Breast epithelium (tissue), 4 donors: ENCODE measurements around the gene MRPL20. TPM values are rescaled to one million over a fixed set of nuclear protein-coding genes. Genes with fewer than 3 reads are reported as not detected.
"Not testable (repeated sequence)": the region's sequence is repeated elsewhere in the genome, so short reads cannot be mapped to it uniquely, and the experiment has no call there.

Experiments used
- DNase-seq, 2 donors: peaks; one replicate each; pipeline ENCODE4 v3.0.0-alpha.2; 2019; ENCODE audit warnings: low spot score in 2 of 2
- H3K27ac ChIP-seq, 2 donors: fragments of 200-600 bp; sonication (generic) in 1 of 2; one replicate each; pipeline ENCODE4 v1.5.1; 2016 to 2019; ENCODE audit warnings: mild to moderate bottlenecking in 1 of 2
- H3K27me3 ChIP-seq, 2 donors: fragments of 200-600 bp; sonication (generic) in 1 of 2; one replicate each; pipeline versions ENCODE4 v1.5.1 to v1.6.0; 2017 to 2019; ENCODE audit warnings: control low read depth in 1 of 2, mild to moderate bottlenecking in 1 of 2
- H3K36me3 ChIP-seq: fragments of 200-600 bp; one replicate; pipeline ENCODE4 v1.5.1; 2019
- H3K4me1 ChIP-seq, 2 donors: fragments of 200-600 bp; sonication (generic); one replicate each; pipeline ENCODE4 v1.5.1; 2016 to 2019; ENCODE audit warnings: control low read depth in 1 of 2
- H3K4me3 ChIP-seq, 3 donors: fragments of 200-600 bp; sonication (generic); 1 replicate in 2 of 3; 2 replicates in 1 of 3; pipeline ENCODE4 v1.5.1; 2016 to 2019; ENCODE audit warnings: mild to moderate bottlenecking in 3 of 3, moderate library complexity in 2 of 3
- H3K9me3 ChIP-seq, 2 donors: fragments of 200-600 bp; sonication (generic) in 1 of 2; one replicate each; pipeline ENCODE4 v1.5.1; 2016 to 2019; ENCODE audit warnings: control low read depth in 1 of 2
- CTCF ChIP-seq, 3 donors: fragments of 450-650 bp; IDR thresholded peaks; one replicate each; pipeline ENCODE4 v1.5.1; 2016 to 2017; ENCODE audit warnings: antibody characterized with exemption in 3 of 3, mild to moderate bottlenecking in 3 of 3, moderate library complexity in 3 of 3
- POLR2A ChIP-seq: fragments of 450-650 bp; IDR thresholded peaks from one replicate; pipeline ENCODE4 v1.6.1; 2016; ENCODE audit warnings: antibody characterized with exemption, mild to moderate bottlenecking, moderate library complexity
- POLR2AphosphoS5 ChIP-seq, 3 donors: sonication (generic); formaldehyde crosslinking; IDR thresholded peaks; one replicate each; pipeline ENCODE4 v1.6.1; 2017; ENCODE audit warnings: antibody characterized with exemption in 3 of 3
- intact Hi-C: fragments of 100-400 bp; cut with DNase I; formaldehyde crosslinking; loops from one replicate; pipeline ENCODE4 v1.15.1; 2023; ENCODE audit warnings: low total_unique reads
- total RNA-seq, 3 donors: library from RNA; depleted of rRNA; stranded (reverse); fragments of >200 nt; gene quantifications; one replicate each; pipeline ENCODE4 v1.1.0, GENCODE V29; 2016

The MRPL20 gene
- total RNA-seq = 100 to 1,000 TPM; 127 to 149 (median 147) TPM

- Histone ChIP-seq H3K4me3 (peak within 1 kb of the TSS; percentile 87 to 97 (median 96)), H3K4me1 (peaks cover 5 to 7% of the 10 kb centered on the region in 2 donors), H3K27me3 (no peaks in the 10 kb centered on the region), H3K27ac (peak within 1 kb of the TSS; percentile 89 to 91), H3K9me3 (no peaks in the 10 kb centered on the region), H3K36me3 (no peaks in the 10 kb centered on the region)
- peak; percentile 70 for TF ChIP-seq POLR2A
- TF ChIP-seq CTCF (IDR thresholded peaks at IDR 0.05) = no peak
- peak; percentile 96 to 97 (median 97) for TF ChIP-seq POLR2AphosphoS5 (IDR thresholded peaks at IDR 0.05)
- peak; percentile 92 to 94 for DNase-seq
- intact Hi-C loops = no loop called here
Observed at GRCh38 chr1:1406821-1407635, at the start of gene MRPL20. TSS of gene MRPL20 (minus strand) at chr1:1407293. CDS start at chr1:1407217, 76 bp downstream.

GRCh38 chr1:1456683-1457255 is 49.7 kb upstream of the MRPL20 start:
- DNase-seq, H3K36me3 ChIP-seq, H3K27ac ChIP-seq, intact Hi-C loops, H3K9me3 ChIP-seq, H3K4me1 ChIP-seq, H3K27me3 ChIP-seq, H3K4me3 ChIP-seq: not testable (repeated sequence)

GRCh38 chr1:1455934-1456333 is 48.8 kb upstream of the MRPL20 start:
- H3K36me3 ChIP-seq, H3K27me3 ChIP-seq, H3K27ac ChIP-seq, H3K9me3 ChIP-seq, H3K4me3 ChIP-seq, H3K4me1 ChIP-seq, intact Hi-C loops, DNase-seq: not testable (repeated sequence)

- no peaks in the 10 kb centered on the region for H3K36me3 ChIP-seq
- no peaks in the 10 kb centered on the region for H3K9me3 ChIP-seq
- TF ChIP-seq CTCF (IDR thresholded peaks at IDR 0.05) (no peak), POLR2A (no peak), POLR2AphosphoS5 (IDR thresholded peaks at IDR 0.05) (no peak)
- H3K4me3 ChIP-seq = no peak overlapping the region
- no peaks in the 10 kb centered on the region for H3K4me1 ChIP-seq
- H3K27me3 ChIP-seq = no peaks in the 10 kb centered on the region
- H3K27ac ChIP-seq = no peak overlapping the region
- DNase-seq = no peak
- intact Hi-C loops = no loop called here
Observed at GRCh38 chr1:1455366-1455884, 48.3 kb upstream of the MRPL20 start.

- H3K27me3 ChIP-seq, DNase-seq, intact Hi-C loops, H3K4me1 ChIP-seq, H3K9me3 ChIP-seq, H3K36me3 ChIP-seq, H3K4me3 ChIP-seq, H3K27ac ChIP-seq: not testable (repeated sequence)
Observed at GRCh38 chr1:1454286-1455056, 47.4 kb upstream of the MRPL20 start.

GRCh38 chr1:1452882-1453281 is 45.8 kb upstream of the MRPL20 start:
- H3K9me3 ChIP-seq = no peaks in the 10 kb centered on the region
- H3K4me1 ChIP-seq = no peaks in the 10 kb centered on the region
- TF ChIP-seq POLR2A (no peak), CTCF (IDR thresholded peaks at IDR 0.05) (no peak), POLR2AphosphoS5 (IDR thresholded peaks at IDR 0.05) (no peak)
- H3K4me3 ChIP-seq = no peak overlapping the region
- intact Hi-C loops = no loop called here
- no peaks in the 10 kb centered on the region for H3K36me3 ChIP-seq
- no peak for DNase-seq
- no peaks in the 10 kb centered on the region for H3K27me3 ChIP-seq
- H3K27ac ChIP-seq = no peak overlapping the region

- H3K27ac ChIP-seq, H3K4me1 ChIP-seq, H3K9me3 ChIP-seq, DNase-seq, intact Hi-C loops, H3K27me3 ChIP-seq, H3K4me3 ChIP-seq, H3K36me3 ChIP-seq: not testable (repeated sequence)
Observed at GRCh38 chr1:1452365-1452739, 45.3 kb upstream of the MRPL20 start.
